GM12878 (cell line): ENCODE results near the gene DDX39A. TPM values are rescaled to one million over a fixed set of nuclear protein-coding genes. Genes with fewer than 3 reads are reported as not detected.

Experiments used
- ATAC-seq: fragments of 200-7000 bp; cut with Tn5 transposase; 3 replicates; pipeline ENCODE4 v1.9.1; 2020; ENCODE audit warnings: mild to moderate bottlenecking, moderate library complexity
- BruUV-seq: library from RNA; stranded (reverse); fragments of 400-500 nt; replicated peaks from 2 replicates; lab custom pipeline; 2021; lab: Mats Ljungman, UMichigan
- CTCF ChIA-PET: fragments of 300-600 bp; sonication (Branson Sonifier 250); formaldehyde crosslinking; extraction: SDS; loops from one replicate; lab custom pipeline; 2021; ENCODE audit warnings: inconsistent platforms; lab: Yijun Ruan, JAX
- POLR2A ChIA-PET: fragments of 350-600 bp; formaldehyde crosslinking; extraction: SDS; loops from one replicate; lab custom pipeline; 2021; ENCODE audit warnings: inconsistent platforms; lab: Charles Lee
- RAD21 ChIA-PET: fragments of 300-600 bp; sonication (Branson Sonifier 250); formaldehyde crosslinking; loops from one replicate; lab custom pipeline; 2023; ENCODE audit warnings: antibody characterized with exemption; ENCODE audit not compliant: unreplicated experiment; lab: Charles Lee
- SMC1A ChIA-PET: fragments of 300-600 bp; sonication (Branson Sonifier 250); formaldehyde crosslinking; loops from one replicate; lab custom pipeline; 2023; ENCODE audit not compliant: unreplicated experiment, uncharacterized antibody; lab: Charles Lee
- DNase-seq: peaks from one replicate; pipeline ENCODE4 v3.0.0-alpha.2; 2011; ENCODE audit warnings: low read depth, low spot score
- FAIRE-seq: peaks from 3 replicates; lab custom pipeline; 2011; peaks lifted over from hg19 to GRCh38; lab: Jason Lieb, UNC
- H2AFZ ChIP-seq: 2 replicates; pipeline ENCODE4 v1.6.0; 2011; ENCODE audit warnings: low read depth, low read length, control low read depth; ENCODE audit not compliant: control insufficient read depth
- H3K27ac ChIP-seq: 2 replicates; pipeline ENCODE4 v1.5.1; 2011; ENCODE audit warnings: control low read depth; ENCODE audit not compliant: control insufficient read depth, insufficient read depth
- H3K27me3 ChIP-seq, 2 experiments: replicated peaks in 1 of 2; 2 replicates each; pipeline versions ENCODE4 v1.6.0 to v1.6.1; 2011; ENCODE audit warnings: low read length in 1 of 2; ENCODE audit not compliant: control insufficient read depth in 2 of 2, insufficient read depth in 2 of 2
- H3K36me3 ChIP-seq, 2 experiments: 2 replicates each; pipeline ENCODE4 v1.5.1; 2011; ENCODE audit warnings: low read length in 1 of 2; ENCODE audit not compliant: control insufficient read depth in 2 of 2, insufficient read depth in 2 of 2
- H3K4me1 ChIP-seq: 2 replicates; pipeline ENCODE4 v1.6.1; 2011; ENCODE audit warnings: mild to moderate bottlenecking, low read length, moderate library complexity, mixed read lengths; ENCODE audit not compliant: control insufficient read depth, insufficient read depth
- H3K4me2 ChIP-seq: 2 replicates; pipeline ENCODE4 v1.6.0; 2011; ENCODE audit warnings: control low read depth; ENCODE audit not compliant: control insufficient read depth, insufficient read depth
- H3K4me3 ChIP-seq: fragments of 200-600 bp; sonication (generic); 2 replicates; pipeline ENCODE4 v1.5.1; 2016
- H3K79me2 ChIP-seq: 2 replicates; pipeline ENCODE4 v1.6.0; 2011; ENCODE audit warnings: low read length; ENCODE audit not compliant: control insufficient read depth, insufficient read depth
- H3K9ac ChIP-seq: 2 replicates; pipeline ENCODE4 v1.8.0; 2011; ENCODE audit warnings: low read length, control low read depth, mixed read lengths; ENCODE audit not compliant: control insufficient read depth, insufficient read depth
- H3K9me3 ChIP-seq: replicated peaks from 3 replicates; pipeline ENCODE4 v1.5.1; 2011; ENCODE audit warnings: mild to moderate bottlenecking, low read length; ENCODE audit not compliant: control insufficient read depth, insufficient read depth
- H4K20me1 ChIP-seq: 2 replicates; pipeline ENCODE4 v1.6.0; 2011; ENCODE audit not compliant: control insufficient read depth, insufficient read depth
- CHD1 ChIP-seq: IDR thresholded peaks from 2 replicates; pipeline ENCODE4 v1.6.1; 2012; ENCODE audit warnings: low read depth, low read length, improper control_type of control experiment
- FOXM1 ChIP-seq: IDR thresholded peaks from 2 replicates; pipeline ENCODE4 v1.6.1; 2012; ENCODE audit warnings: low read depth, mild to moderate bottlenecking, inconsistent platforms, low read length, moderate library complexity
- HSF1 ChIP-seq: fragments of 150-350 bp; IDR thresholded peaks from 2 replicates; pipeline ENCODE4 v1.6.1; 2014; ENCODE audit warnings: mild to moderate bottlenecking, low read depth, low read length
- JUND ChIP-seq: IDR thresholded peaks from 2 replicates; pipeline ENCODE4 v1.6.1; 2012; ENCODE audit warnings: low read depth, mild to moderate bottlenecking, low read length, improper control_type of control experiment, moderate library complexity
- NKRF ChIP-seq: fragments of 450-650 bp; conservative IDR thresholded peaks from 2 replicates; pipeline ENCODE4 v1.6.1; 2017; ENCODE audit warnings: mild to moderate bottlenecking, moderate library complexity
- NR2C2 ChIP-seq: IDR thresholded peaks from 2 replicates; pipeline ENCODE4 v1.6.1; 2011; ENCODE audit warnings: borderline replicate concordance, low read depth; ENCODE audit not compliant: control insufficient read depth, insufficient read length
- POLR2AphosphoS5 ChIP-seq: IDR thresholded peaks from 2 replicates; pipeline ENCODE4 v1.6.1; 2011; ENCODE audit warnings: mild to moderate bottlenecking, low read length, inconsistent platforms
- RBBP5 ChIP-seq: fragments of 200-600 bp; sonication (generic); conservative IDR thresholded peaks from 2 replicates; pipeline ENCODE4 v1.6.1; 2016
- RCOR1 ChIP-seq: conservative IDR thresholded peaks from 2 replicates; pipeline ENCODE4 v1.6.1; 2012; ENCODE audit warnings: low read depth, low read length, improper control_type of control experiment
- RUNX3 ChIP-seq: IDR thresholded peaks from 2 replicates; pipeline ENCODE4 v1.6.1; 2012; ENCODE audit warnings: low read length, inconsistent platforms
- SKIL ChIP-seq: fragments of 450-650 bp; IDR thresholded peaks from 2 replicates; pipeline ENCODE4 v1.6.1; 2017; ENCODE audit warnings: mild to moderate bottlenecking, low read depth, inconsistent platforms; ENCODE audit not compliant: poor library complexity, severe bottlenecking
- SP1 ChIP-seq: IDR thresholded peaks from one replicate; pipeline ENCODE4 v1.6.1; 2011; ENCODE audit warnings: low read depth, low read length
- TCF3 ChIP-seq: IDR thresholded peaks from 2 replicates; pipeline ENCODE4 v1.6.1; 2012; ENCODE audit warnings: low read depth, mild to moderate bottlenecking, low read length, borderline replicate concordance; ENCODE audit not compliant: insufficient read depth
- WGBS: methylation state at CpG from one replicate; pipeline ENCODE4 v1.1.6; 2016; ENCODE audit warnings: low lambda C conversion rate; ENCODE audit not compliant: insufficient replicate concordance, insufficient coverage; ENCODE audit errors: missing lambda C conversion rate; 5-methylcytosine and 5-hydroxymethylcytosine counted together
- in situ Hi-C: fragments of 300-500 bp; cut with MboI; formaldehyde crosslinking; loops from 9 replicates; pipeline ENCODE4 v1.14.3; 2018; ENCODE audit warnings: mixed read lengths
- intact Hi-C: fragments of 100-400 bp; cut with micrococcal nuclease; formaldehyde crosslinking; loops from one replicate; pipeline ENCODE4 v1.14.2; 2022; ENCODE audit not compliant: unreplicated experiment
- polyA plus RNA-seq, 11 experiments: library from polyadenylated mRNA; depleted of rRNA in 4 of 11; unstranded in 6 of 11; stranded (reverse) in 5 of 11; fragments of >200 nt; fragmentation: Nextera tagmentation in 4 of 11; fragmentation: Illumina TruSeq in 1 of 11; extraction: Ambion mirVana in 4 of 11; extraction: Trizol in 1 of 11; gene quantifications; 1 replicate in 1 of 11; 2 replicates in 10 of 11; pipeline versions ENCODE4 v1.2.1 to v1.2.3, GENCODE V29; 2011 to 2016; ENCODE audit warnings: inconsistent platforms in 2 of 11, missing spikeins in 2 of 11, low read depth in 1 of 11
- total RNA-seq, 4 experiments: library from RNA; depleted of rRNA in 3 of 4; stranded (reverse); fragments of >200 nt in 3 of 4; fragmentation: Illumina TruSeq in 1 of 4; extraction: Trizol in 1 of 4; gene quantifications; 2 replicates each; pipeline versions ENCODE4 v1.2.1 to v1.2.3, GENCODE V29; 2013 to 2021
- TF ChIP-seq, protein P1 (sequence below): fragments of 450-650 bp; IDR thresholded peaks from 2 replicates; pipeline ENCODE4 v1.6.1; 2016; ENCODE audit warnings: mild to moderate bottlenecking
- TF ChIP-seq, protein P2 (sequence below): IDR thresholded peaks from 2 replicates; pipeline ENCODE4 v1.6.1; 2012; ENCODE audit warnings: low read depth, low read length, improper control_type of control experiment

DDX39A gene
- total and polyA plus RNA-seq, 10 of the 15 experiments (the other 5 are each of a cell fraction or from before 2014, with no cell fraction given), result 113 to 378 (median 224) TPM

DNA sequence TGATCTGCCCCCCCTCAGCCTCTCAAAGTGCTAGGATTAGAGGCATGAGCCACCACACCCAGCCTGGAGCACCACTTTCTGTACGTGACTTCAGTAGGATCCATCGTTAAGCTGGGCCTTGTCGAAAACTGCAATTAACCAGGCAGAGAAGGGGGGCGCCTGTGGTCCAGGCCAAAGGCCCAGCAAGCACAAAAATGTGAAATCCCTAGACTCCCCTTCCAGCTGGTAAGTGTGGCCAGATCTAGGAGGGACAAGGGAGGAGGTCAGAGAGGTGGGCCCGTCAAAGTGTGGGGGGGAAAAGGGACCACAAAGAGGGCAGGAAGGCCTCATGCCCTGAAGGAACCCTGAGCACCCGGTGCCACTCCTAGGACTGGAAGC lies 13.8 kb downstream of the DDX39A start:
- Histone ChIP-seq H3K36me3 (peaks cover 33 to 51% of the 10 kb centered on the region in 2 experiments), H3K9ac (no peak overlapping the region), H2AFZ (no peak overlapping the region), H3K9me3 (no peaks in the 10 kb centered on the region; the same call in 2 of the 3 replicates), H3K4me1 (peaks cover 5% of the 10 kb centered on the region; the same call in 1 of the 2 replicates), H3K79me2 (no peaks in the 10 kb centered on the region; the same call in 1 of the 2 replicates), H3K4me2 (no peak overlapping the region), H3K27me3 (no peaks in the 10 kb centered on the region), H3K27ac (no peak overlapping the region), H4K20me1 (no peaks in the 10 kb centered on the region), H3K4me3 (no peak overlapping the region)
- in situ Hi-C loops (no loop called here), intact Hi-C loops (loop anchor here (5.0 kb wide), 1 partner anchor 268 kb away; the partner anchor contains the start of gene ASF1B)
- no TSS peak for BruUV-seq
- no peak for DNase-seq
- WGBS, result 98% methylated on average over 6 of the region's 6 CpGs
- ATAC-seq, result no peak
- ChIA-PET CTCF (interaction anchor here (0.9 to 7.1 kb wide), 16 partner anchors 9 to 207 kb away, joined by 3 to 125 read pairs (median 4); partner anchors contain the start of genes ADGRE5 and DDX39A), SMC1A (interaction anchor here (0.7 to 3.3 kb wide), 10 partner anchors 10 to 523 kb away, joined by 3 to 25 read pairs (median 4); no protein-coding TSS in a partner anchor), RAD21 (interaction anchor here (1.0 to 4.6 kb wide), 12 partner anchors 11 to 268 kb away, joined by 3 to 94 read pairs (median 8); partner anchors contain the start of gene ASF1B), POLR2A (interaction anchor here (0.6 to 4.0 kb wide), 3 partner anchors 22 to 81 kb away, joined by 6 to 38 read pairs (median 7); no protein-coding TSS in a partner anchor)
- FAIRE-seq, result no peak
- TF ChIP-seq, protein P1, sequence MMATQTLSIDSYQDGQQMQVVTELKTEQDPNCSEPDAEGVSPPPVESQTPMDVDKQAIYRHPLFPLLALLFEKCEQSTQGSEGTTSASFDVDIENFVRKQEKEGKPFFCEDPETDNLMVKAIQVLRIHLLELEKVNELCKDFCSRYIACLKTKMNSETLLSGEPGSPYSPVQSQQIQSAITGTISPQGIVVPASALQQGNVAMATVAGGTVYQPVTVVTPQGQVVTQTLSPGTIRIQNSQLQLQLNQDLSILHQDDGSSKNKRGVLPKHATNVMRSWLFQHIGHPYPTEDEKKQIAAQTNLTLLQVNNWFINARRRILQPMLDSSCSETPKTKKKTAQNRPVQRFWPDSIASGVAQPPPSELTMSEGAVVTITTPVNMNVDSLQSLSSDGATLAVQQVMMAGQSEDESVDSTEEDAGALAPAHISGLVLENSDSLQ, result no peak
- no peak for TF ChIP-seq TCF3
- TF ChIP-seq CHD1, result no peak
- TF ChIP-seq POLR2AphosphoS5, result no peak
- TF ChIP-seq SKIL, result no peak
- no peak for TF ChIP-seq HSF1
- no peak for TF ChIP-seq JUND
- TF ChIP-seq, protein P2, sequence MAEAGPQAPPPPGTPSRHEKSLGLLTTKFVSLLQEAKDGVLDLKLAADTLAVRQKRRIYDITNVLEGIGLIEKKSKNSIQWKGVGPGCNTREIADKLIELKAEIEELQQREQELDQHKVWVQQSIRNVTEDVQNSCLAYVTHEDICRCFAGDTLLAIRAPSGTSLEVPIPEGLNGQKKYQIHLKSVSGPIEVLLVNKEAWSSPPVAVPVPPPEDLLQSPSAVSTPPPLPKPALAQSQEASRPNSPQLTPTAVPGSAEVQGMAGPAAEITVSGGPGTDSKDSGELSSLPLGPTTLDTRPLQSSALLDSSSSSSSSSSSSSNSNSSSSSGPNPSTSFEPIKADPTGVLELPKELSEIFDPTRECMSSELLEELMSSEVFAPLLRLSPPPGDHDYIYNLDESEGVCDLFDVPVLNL, result no peak
- TF ChIP-seq NKRF, result no peak
- no peak for TF ChIP-seq SP1
- TF ChIP-seq RBBP5, result no peak
- TF ChIP-seq NR2C2, result no peak
- TF ChIP-seq FOXM1, result no peak
- no peak for TF ChIP-seq RCOR1
- TF ChIP-seq RUNX3, result no peak
